ENCODE results near the gene ITGA4. TPM values are rescaled to one million over a fixed set of nuclear protein-coding genes. Genes with fewer than 3 reads are reported as not detected.

The ITGA4 gene
- total and polyA plus RNA-seq, 8 donors: 0.45 to 48.4 (median 8.5) TPM

- Histone ChIP-seq H3K27ac (no peak overlapping the region), H3K36me3 (no peaks in the 10 kb centered on the region), H3K9me3 (peaks cover 0 to 6% (median 2%) of the 10 kb centered on the region in 4 donors), H3K4me1 (no peaks in the 10 kb centered on the region), H3K27me3 (no peaks in the 10 kb centered on the region), H3K4me3 (no peak overlapping the region)
- intact Hi-C loops (cut with DNase I; ENCODE audit: low total_unique reads): no loop called here
- 77 to 87% (median 83%) methylated on average over 8 of the region's 8 CpGs for WGBS, 5 donors
- DNase-seq: no peak
- TF ChIP-seq POLR2A (IDR thresholded peaks at IDR 0.05): no peak
- no peak for TF ChIP-seq EP300 (IDR thresholded peaks at IDR 0.05)
- no peak for TF ChIP-seq CTCF (IDR thresholded peaks at IDR 0.05)
- no peak for TF ChIP-seq POLR2AphosphoS5 (IDR thresholded peaks at IDR 0.05)
These were observed 37.9 kb upstream of the ITGA4 start for GRCh38 chr2:181419129-181419855.

GRCh38 chr2:181420259-181421130 lies 36.7 kb upstream of the ITGA4 start:
- no peak for DNase-seq
- H3K27me3 ChIP-seq: no peaks in the 10 kb centered on the region
- no peaks in the 10 kb centered on the region for H3K36me3 ChIP-seq
- intact Hi-C loops (cut with DNase I; ENCODE audit: low total_unique reads): no loop called here
- peaks cover 0 to 5% (median 0%) of the 10 kb centered on the region in 4 donors for H3K9me3 ChIP-seq
- TF ChIP-seq CTCF (IDR thresholded peaks at IDR 0.05): no peak
- no peak for TF ChIP-seq POLR2A (IDR thresholded peaks at IDR 0.05)
- no peak for TF ChIP-seq POLR2AphosphoS5 (IDR thresholded peaks at IDR 0.05)
- TF ChIP-seq EP300 (IDR thresholded peaks at IDR 0.05): no peak
- 69 to 79% (median 77%) methylated on average over 6 of the region's 6 CpGs for WGBS, 5 donors
- H3K27ac ChIP-seq: no peak overlapping the region
- no peaks in the 10 kb centered on the region for H3K4me1 ChIP-seq
- no peak overlapping the region for H3K4me3 ChIP-seq

GRCh38 chr2:181421131-181421458 lies 36.1 kb upstream of the ITGA4 start:
- no peak for TF ChIP-seq CTCF (IDR thresholded peaks at IDR 0.05)

GRCh38 chr2:181421464-181421863 lies 35.7 kb upstream of the ITGA4 start:
- no peaks in the 10 kb centered on the region for H3K36me3 ChIP-seq
- no peaks in the 10 kb centered on the region for H3K9me3 ChIP-seq
- no peak overlapping the region for H3K27ac ChIP-seq
- no peak overlapping the region for H3K4me3 ChIP-seq
- no peak for TF ChIP-seq EP300 (IDR thresholded peaks at IDR 0.05)
- TF ChIP-seq CTCF (IDR thresholded peaks at IDR 0.05): no peak
- no peak for TF ChIP-seq POLR2AphosphoS5 (IDR thresholded peaks at IDR 0.05)
- no peak for TF ChIP-seq POLR2A (IDR thresholded peaks at IDR 0.05)
- H3K4me1 ChIP-seq: no peaks in the 10 kb centered on the region
- WGBS, 5 donors: 77 to 87% (median 83%) methylated on average over 2 of the region's 2 CpGs
- DNase-seq: no peak
- intact Hi-C loops (cut with DNase I; ENCODE audit: low total_unique reads): no loop called here
- no peaks in the 10 kb centered on the region for H3K27me3 ChIP-seq

More at GRCh38 chr2:181421131-181421458, 36.1 kb upstream of the ITGA4 start:
- intact Hi-C loops (cut with DNase I; ENCODE audit: low total_unique reads): no loop called here
- Histone ChIP-seq H3K4me3 (no peak overlapping the region), H3K27me3 (no peaks in the 10 kb centered on the region), H3K36me3 (no peaks in the 10 kb centered on the region), H3K27ac (no peak overlapping the region), H3K4me1 (no peaks in the 10 kb centered on the region), H3K9me3 (no peaks in the 10 kb centered on the region)
- no peak for DNase-seq
- WGBS, 5 donors: 58 to 72% (median 68%) methylated on average over 1 of the region's 1 CpG

Measured in stomach (tissue), 9 donors.